ENCODE measurements around the gene ZNF324.
"Not testable (repeated sequence)": the region's sequence is repeated elsewhere in the genome, so short reads cannot be mapped to it uniquely, and the experiment has no call there.

ZNF324 gene

DNA sequence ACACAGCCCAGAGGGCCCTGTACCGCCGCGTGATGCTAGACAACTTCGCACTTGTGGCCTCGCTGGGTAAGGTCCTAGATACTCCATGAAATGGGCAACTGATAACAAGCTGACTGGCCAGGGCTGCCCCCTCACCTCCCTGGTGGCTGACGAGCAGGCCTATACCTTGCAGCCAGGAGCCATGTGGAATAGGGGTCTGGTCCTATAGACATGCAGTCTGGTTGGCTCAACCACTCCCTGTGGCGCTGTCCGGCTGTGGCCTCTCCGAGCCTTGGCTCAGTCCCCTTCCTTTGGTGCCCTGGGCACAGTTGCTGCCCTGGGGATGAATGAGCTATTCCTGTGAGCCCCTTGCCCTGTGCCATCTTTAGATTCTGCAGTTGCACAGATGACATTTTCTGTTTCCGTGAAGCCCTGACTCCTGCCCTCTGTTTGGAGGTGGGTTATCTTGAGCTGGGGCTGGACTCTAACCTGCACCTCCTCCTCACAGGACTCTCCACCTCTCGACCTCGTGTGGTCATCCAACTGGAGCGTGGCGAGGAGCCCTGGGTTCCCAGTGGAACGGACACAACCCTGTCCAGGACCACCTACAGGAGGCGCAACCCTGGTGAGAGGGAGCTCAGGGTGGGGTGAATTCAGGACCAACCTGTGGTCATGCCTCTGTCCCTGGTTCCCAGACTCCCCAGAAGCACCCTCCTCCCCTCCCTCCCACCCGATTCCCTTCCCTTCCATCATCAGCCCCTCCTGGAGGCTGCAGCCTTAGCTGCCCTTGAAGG lies 2.5 kb downstream of the ZNF324 start:
- Histone ChIP-seq H3K9me3 (no peaks in the 10 kb centered on the region), H3K4me3 (ENCODE audit: low read depth, low read length) (no peak overlapping the region), H3K4me1 (no peaks in the 10 kb centered on the region), H3K36me3 (peaks cover 27% of the 10 kb centered on the region), H3K27me3 (no peaks in the 10 kb centered on the region)
- no peak for DNase-seq
- TF ChIP-seq, protein P1, sequence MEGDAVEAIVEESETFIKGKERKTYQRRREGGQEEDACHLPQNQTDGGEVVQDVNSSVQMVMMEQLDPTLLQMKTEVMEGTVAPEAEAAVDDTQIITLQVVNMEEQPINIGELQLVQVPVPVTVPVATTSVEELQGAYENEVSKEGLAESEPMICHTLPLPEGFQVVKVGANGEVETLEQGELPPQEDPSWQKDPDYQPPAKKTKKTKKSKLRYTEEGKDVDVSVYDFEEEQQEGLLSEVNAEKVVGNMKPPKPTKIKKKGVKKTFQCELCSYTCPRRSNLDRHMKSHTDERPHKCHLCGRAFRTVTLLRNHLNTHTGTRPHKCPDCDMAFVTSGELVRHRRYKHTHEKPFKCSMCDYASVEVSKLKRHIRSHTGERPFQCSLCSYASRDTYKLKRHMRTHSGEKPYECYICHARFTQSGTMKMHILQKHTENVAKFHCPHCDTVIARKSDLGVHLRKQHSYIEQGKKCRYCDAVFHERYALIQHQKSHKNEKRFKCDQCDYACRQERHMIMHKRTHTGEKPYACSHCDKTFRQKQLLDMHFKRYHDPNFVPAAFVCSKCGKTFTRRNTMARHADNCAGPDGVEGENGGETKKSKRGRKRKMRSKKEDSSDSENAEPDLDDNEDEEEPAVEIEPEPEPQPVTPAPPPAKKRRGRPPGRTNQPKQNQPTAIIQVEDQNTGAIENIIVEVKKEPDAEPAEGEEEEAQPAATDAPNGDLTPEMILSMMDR (IDR thresholded peaks at IDR 0.05; ENCODE audit: low read depth, low read length) = no peak

DNA sequence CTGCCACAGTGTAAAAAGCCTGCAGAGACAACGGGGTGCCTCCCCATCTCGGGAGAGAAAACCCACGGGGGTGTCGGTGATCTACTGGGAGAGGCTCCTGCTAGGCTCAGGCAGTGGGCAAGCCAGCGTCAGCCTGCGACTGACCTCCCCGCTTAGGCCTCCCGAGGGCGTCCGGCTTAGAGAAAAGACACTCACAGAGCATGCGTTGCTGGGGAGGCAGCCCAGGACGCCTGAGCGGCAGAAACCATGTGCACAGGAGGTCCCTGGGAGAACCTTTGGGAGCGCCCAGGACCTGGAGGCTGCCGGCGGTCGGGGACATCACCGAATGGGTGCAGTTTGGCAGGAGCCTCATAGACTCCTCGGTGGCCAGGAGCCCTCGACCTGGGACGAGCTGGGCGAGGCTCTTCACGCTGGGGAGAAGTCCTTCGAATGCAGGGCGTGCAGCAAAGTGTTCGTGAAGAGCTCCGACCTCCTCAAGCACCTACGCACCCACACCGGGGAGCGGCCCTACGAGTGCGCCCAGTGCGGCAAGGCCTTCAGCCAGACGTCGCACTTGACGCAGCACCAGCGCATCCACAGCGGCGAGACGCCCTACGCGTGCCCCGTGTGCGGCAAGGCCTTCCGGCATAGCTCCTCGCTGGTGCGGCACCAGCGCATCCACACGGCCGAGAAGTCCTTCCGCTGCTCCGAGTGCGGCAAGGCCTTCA lies 4.1 kb downstream of the ZNF324 start:
- H3K4me1 ChIP-seq; H3K9me3 ChIP-seq; H3K4me3 ChIP-seq (ENCODE audit: low read depth, low read length); DNase-seq; H3K27me3 ChIP-seq: not testable (repeated sequence)
- H3K36me3 ChIP-seq = peaks cover 27% of the 10 kb centered on the region

DNA sequence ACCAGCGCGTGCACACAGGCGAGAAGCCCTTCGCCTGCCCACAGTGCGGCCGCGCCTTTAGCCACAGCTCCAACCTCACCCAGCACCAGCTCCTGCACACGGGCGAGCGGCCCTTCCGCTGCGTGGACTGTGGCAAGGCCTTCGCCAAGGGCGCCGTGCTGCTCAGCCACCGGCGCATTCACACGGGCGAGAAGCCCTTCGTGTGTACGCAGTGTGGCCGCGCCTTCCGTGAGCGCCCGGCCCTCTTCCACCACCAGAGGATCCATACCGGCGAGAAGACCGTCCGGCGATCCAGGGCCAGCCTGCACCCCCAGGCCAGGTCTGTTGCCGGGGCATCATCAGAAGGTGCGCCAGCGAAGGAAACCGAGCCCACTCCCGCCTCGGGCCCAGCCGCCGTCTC lies 4.9 kb downstream of the ZNF324 start:
- no peak overlapping the region for H3K4me3 ChIP-seq (ENCODE audit: low read depth, low read length)
- no peak for DNase-seq
- TF ChIP-seq, protein P1 (IDR thresholded peaks at IDR 0.05; ENCODE audit: low read depth, low read length) = no peak

DNA sequence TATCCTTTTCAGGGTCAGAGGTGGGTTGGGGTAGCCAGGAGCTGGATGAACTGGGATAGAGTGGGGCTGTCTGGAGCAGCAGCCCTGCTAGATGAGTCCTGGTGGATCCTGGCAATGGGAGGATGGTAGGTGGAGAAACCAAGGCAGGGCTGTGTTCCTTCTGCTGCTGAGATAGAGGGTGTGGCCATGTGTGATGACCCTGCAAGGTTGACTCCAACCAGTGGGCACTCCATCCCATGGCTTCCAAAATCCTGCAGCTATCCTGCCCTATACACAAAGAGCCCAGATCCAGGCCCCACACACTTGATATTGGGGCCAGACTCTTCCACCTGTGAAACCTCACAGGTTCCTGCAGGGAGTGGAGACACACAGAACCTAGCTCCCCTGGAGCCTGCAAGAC lies 6.9 kb downstream of the ZNF324 start:
- H3K4me1 ChIP-seq = no peaks in the 10 kb centered on the region; the same call in 1 of the 2 replicates

More for the DNA sequence above, 4.9 kb downstream of the ZNF324 start:
- no peaks in the 10 kb centered on the region for H3K27me3 ChIP-seq
- no peaks in the 10 kb centered on the region for H3K9me3 ChIP-seq
- peaks cover 27% of the 10 kb centered on the region for H3K36me3 ChIP-seq
- no peaks in the 10 kb centered on the region for H3K4me1 ChIP-seq

DNA sequence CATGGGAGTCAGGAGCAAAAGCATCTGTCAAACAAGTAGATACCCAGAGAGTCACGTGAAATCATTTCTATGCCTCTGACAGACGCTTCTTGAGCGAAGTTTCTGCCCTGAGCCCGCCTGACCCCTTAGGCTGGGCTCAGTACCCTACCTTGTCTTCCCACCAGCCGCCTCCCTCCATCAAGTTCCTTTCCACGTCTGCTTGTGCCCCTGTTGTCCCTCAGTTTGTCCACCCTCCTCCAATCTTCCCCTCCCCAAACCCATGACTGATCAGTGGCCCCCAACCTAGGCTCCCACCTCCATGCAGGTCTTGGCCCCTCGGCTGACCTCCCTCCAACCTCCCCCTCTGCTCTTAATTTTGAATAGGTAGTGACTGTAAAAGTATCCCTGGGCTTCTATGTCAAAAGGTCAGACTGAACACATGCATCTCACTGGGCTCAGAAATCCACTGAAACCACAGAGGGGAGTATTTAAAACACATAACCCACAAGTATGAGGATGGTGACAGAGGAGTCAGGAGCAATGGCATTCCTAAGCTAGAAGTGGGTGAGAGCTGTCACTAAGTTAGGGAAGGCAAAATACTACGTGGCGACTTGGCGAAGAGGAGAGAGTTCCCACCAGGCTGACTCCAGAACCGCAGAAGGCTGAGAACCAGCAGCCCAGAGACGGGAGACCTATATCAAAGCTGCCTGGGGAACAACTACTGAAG lies 7.6 kb downstream of the ZNF324 start:
- TF ChIP-seq, protein P1 (IDR thresholded peaks at IDR 0.05; ENCODE audit: low read depth, low read length) = no peak
- DNase-seq = no peak
- H3K4me1 ChIP-seq = no peaks in the 10 kb centered on the region; the same call in 1 of the 2 replicates
- H3K9me3 ChIP-seq = no peaks in the 10 kb centered on the region
- peaks cover 22% of the 10 kb centered on the region for H3K36me3 ChIP-seq
- no peak overlapping the region for H3K4me3 ChIP-seq (ENCODE audit: low read depth, low read length)
- H3K27me3 ChIP-seq = no peaks in the 10 kb centered on the region

More for the DNA sequence above, 6.9 kb downstream of the ZNF324 start:
- H3K9me3 ChIP-seq = no peaks in the 10 kb centered on the region
- no peak overlapping the region for H3K4me3 ChIP-seq (ENCODE audit: low read depth, low read length)
- H3K36me3 ChIP-seq = peaks cover 27% of the 10 kb centered on the region
- TF ChIP-seq, protein P1 (IDR thresholded peaks at IDR 0.05; ENCODE audit: low read depth, low read length) = no peak
- DNase-seq = no peak
- no peaks in the 10 kb centered on the region for H3K27me3 ChIP-seq

DNA sequence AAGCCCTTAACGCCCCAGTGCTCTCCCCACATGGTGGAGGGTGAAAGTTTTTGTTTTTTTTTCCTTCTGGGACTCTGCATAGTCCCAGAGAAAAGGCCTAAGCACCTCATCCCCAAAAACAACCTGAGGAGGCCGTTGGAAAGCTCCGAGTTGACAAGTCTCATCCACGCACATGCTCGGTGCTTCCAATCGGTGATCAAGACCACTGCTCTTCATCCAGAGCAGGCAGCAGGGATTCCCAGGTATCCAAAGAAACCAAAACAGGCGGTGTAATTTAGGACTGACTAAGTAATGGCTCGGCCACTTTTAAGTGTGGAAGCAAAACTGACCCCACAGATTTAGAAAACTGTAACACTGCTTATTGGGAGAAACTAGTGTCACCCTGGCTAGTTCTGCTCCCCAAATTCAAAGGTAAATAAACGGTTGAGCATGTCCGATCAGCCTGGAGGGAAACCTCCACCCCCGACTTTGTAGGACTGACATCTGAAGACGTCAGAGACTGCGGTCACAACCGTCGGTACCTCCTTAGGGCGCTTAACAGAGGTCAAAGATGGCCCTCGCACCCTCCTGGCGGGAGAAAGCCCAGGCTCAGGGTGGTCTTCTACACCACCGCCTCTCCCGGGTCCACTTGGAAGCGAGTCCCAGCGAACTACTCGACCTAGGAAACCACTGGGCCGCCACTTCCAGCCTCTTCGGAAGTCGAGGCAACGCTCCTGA lies 8.3 kb downstream of the ZNF324 start:
- Histone ChIP-seq H3K36me3 (peaks cover 21% of the 10 kb centered on the region), H3K27me3 (no peaks in the 10 kb centered on the region), H3K9me3 (no peaks in the 10 kb centered on the region), H3K4me1 (no peaks in the 10 kb centered on the region; the same call in 1 of the 2 replicates), H3K4me3 (ENCODE audit: low read depth, low read length) (peak overlapping the region; percentile 78)
- no peak for DNase-seq
- TF ChIP-seq, protein P1 (IDR thresholded peaks at IDR 0.05; ENCODE audit: low read depth, low read length) = no peak
